ENCODE results near the gene PRPF19. TPM values are rescaled to one million over a fixed set of nuclear protein-coding genes. Genes with fewer than 3 reads are reported as not detected.

PRPF19 gene
- total and polyA plus RNA-seq, 10 of the 15 experiments (the other 5 are each of a cell fraction or from before 2014, with no cell fraction given), result 8.7 to 170 (median 61.3) TPM

GRCh38 chr11:60915248-60915914 lies 9.0 kb upstream of the PRPF19 start (continued):
- TF ChIP-seq ZNF687 (IDR thresholded peaks at IDR 0.05) (no peak), NR2C1 (IDR thresholded peaks at IDR 0.05) (0 out of 2 replicates have a peak, but pooled peaks have one; percentile 8), SMAD5 (IDR thresholded peaks at IDR 0.05; ENCODE audit: low read depth) (no peak), SRF (IDR thresholded peaks at IDR 0.05; ENCODE audit: low read depth in 2 of 2, low read length in 2 of 2) (peak in 1 of 2 experiments; percentile 61; a peak in 1 of 4 replicates), POLR2A (IDR thresholded peaks at IDR 0.05; ENCODE audit: low read depth, low read length) (peak; percentile 31; the same call in 1 of the 2 replicates), NFXL1 (IDR thresholded peaks at IDR 0.05; ENCODE audit: borderline replicate concordance) (no peak), USF2 (IDR thresholded peaks at IDR 0.05; ENCODE audit: borderline replicate concordance, low read depth, low read length) (no peak), SMC3 (IDR thresholded peaks at IDR 0.05; ENCODE audit: borderline replicate concordance, low read length) (peak; percentile 48; the same call in 1 of the 2 replicates), RCOR1 (conservative IDR thresholded peaks at IDR 0.05; ENCODE audit: low read depth, low read length) (0 out of 2 replicates have a peak, but pooled peaks have one; percentile 92), ZNF274 (IDR thresholded peaks at IDR 0.05; ENCODE audit: insufficient read depth, insufficient read length) (no peak), ZNF592 (IDR thresholded peaks at IDR 0.05) (no peak), DPF2 (IDR thresholded peaks at IDR 0.05) (peak; percentile 94), CBFB (IDR thresholded peaks at IDR 0.05; ENCODE audit: low read depth) (peak; percentile 68; the same call in 1 of the 2 replicates), YBX1 (IDR thresholded peaks at IDR 0.05) (no peak), PKNOX1 (IDR thresholded peaks at IDR 0.05) (0 out of 2 replicates have a peak, but pooled peaks have one; percentile 18), SUZ12 (IDR thresholded peaks at IDR 0.05; ENCODE audit: unreplicated experiment) (no peak), NKRF (conservative IDR thresholded peaks at IDR 0.05) (peak; percentile 37), NR2F1 (conservative IDR thresholded peaks at IDR 0.05) (peak; percentile 56)

Measured in GM12878 (cell line).